Hematopoietic multipotent progenitor cell treated with erythropoietin and hydrocortisone succinate and interleukin-3 and kit ligand, for 4 days (in vitro differentiated cells): Measurements from ENCODE around the gene SPHKAP.
A peak's percentile ranks its signal among the peaks of the same experiment; 100 is the strongest.
"Not testable (repeated sequence)": the region's sequence is repeated elsewhere in the genome, so short reads cannot be mapped to it uniquely, and the experiment has no call there.

Experiments
- DNase-seq: peaks from one replicate; pipeline ENCODE4 v3.0.0-alpha.2; 2015

SPHKAP gene

DNA sequence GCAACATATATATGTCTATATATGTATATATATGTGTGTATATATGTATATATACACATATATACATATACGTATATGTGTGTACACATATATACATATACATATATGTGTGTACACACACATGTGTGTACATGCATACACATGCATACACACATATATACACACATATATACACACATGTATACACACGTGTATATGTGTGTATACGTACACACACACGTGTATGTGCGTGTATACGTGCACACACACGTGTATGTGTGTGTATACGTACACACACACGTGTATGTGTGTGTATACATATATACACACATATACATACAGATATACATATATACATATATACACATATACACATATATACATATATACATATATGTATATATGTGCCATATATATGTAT lies 89.4 kb downstream of the SPHKAP start:
- DNase-seq = no peak

DNA sequence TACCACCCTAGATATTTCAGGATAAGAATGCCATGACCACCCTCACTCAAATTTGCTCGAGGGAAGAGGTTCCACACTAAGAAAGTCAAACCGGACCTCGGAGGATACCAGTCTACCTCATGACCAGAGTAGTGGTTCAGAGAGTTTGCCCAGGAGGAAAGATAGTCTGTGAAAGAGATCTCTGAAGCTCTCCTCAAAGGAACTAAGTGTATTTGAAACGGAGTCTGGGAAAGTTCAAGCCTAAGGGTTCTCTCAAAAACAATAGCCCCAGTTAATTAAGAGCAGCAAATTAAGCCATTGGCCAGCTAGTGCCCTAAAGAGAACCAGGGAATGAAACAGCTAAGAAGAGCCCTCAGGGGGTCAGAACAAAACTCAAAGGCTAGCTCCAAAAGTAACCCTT lies 94.9 kb downstream of the SPHKAP start:
- DNase-seq = no peak

DNA sequence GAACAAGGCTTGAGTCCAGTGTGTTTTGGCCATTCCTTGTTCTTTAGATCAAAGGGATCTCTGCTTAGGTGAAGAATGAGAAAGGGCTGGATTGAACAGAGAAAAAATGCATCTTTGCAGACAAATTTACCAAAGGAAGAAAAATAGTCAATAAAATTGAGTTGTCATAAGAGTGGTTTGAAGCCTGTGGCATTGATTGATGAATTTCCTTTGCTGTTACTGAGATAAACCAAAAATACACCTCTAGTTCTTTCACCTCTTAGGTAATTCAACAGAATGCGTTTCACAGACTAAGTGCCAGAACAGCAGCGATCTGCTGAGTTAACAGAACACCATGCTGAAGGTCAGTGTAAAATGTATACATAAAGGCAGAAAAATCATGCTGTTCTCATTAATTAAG lies 96.8 kb downstream of the SPHKAP start:
- no peak for DNase-seq

DNA sequence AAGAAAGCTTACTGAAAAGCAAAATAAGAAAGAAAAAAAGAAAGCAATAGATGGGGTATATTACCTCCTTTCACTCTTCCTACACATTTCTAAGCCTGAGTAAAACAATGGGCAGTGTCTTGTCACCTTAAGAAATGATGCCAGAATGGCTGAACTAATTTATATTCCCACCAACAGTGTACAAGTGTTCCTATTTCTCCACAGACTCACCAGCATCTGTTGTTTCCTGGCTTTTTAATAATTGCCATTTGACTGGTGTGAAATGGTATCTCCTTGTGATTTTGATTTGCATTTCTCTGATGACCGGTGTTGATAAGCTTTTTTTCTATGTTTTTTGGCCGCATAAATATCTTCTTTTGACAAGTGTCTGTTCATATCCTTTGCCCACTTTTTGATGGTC lies 98.4 kb downstream of the SPHKAP start:
- no peak for DNase-seq

DNA sequence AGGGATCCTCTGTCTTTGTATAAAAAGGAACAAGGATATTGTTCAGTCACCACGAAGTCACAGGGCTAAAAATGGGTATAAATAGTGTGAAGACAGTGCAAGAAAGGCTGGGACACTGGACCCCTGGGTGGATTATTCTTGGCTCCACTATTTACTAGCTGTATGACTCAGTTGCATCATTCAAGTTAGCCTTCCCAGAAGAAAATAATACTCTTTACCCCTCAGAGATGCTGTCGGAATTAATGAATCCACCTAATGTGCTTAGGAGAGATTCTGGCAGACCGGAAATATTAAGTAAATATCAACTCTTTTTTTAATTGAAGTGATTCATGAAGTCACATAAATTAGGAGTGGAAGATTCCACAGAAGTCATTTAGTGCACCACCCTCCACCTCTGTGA lies 98.9 kb downstream of the SPHKAP start:
- DNase-seq = no peak

DNA sequence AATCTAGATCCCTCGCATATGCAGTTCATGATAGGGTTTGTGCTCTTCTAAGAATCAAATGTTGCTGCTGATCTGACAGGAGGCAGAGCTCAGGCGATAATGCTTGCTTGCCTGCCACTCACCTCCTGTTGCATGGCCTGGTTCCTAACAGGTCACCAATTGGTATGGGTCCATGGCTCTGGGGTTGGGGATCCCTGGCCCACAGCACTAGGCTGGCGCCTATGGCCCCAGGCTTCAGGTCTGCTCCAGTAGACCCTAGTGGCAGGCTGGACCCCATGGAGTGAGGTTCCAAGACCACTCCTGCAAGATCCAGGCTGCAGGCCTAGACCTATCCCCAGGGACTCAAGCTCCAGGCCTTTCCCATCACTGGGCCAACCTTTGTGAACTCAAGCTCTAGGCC lies 102.3 kb downstream of the SPHKAP start:
- DNase-seq = no peak

DNA sequence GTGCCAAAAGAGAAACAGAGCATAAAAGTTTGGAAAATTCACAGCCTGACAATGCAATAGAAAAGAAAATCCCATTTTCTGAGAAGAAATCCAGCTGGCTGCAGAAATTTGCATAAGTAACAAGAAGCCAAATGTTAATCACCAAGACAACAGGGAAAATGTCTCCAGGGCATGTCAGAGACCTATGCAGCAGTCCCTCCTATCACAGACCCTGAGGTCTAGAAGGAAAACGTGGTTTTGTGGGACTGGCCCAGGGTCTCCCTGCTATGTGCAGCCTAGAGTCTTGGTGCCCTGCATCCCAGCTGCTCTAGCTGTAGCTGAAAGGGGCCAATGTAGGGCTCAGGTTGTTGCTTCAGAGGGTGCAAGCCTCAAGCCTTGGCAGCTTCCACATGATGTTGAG lies 104.8 kb downstream of the SPHKAP start:
- DNase-seq = not testable (repeated sequence)

DNA sequence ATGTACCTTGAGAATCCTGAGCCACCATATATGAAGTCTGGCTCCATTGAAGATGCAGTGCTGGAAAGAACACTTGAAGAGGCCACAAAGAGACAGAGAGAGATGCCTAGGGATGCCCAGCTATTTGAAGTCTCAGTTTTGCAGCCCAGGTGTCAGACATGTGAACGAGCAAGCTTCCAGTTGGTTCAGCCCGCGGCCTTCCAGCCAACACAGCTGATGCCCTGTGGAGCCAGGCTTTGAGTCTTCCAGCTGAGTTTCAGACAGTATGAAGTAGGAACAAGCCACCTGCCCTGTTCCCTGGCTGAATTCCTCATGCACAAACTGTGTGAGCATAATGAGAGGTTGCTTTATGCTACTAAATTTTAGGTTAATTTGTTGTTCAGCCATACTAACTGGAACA lies 108.8 kb downstream of the SPHKAP start:
- DNase-seq = no peak

DNA sequence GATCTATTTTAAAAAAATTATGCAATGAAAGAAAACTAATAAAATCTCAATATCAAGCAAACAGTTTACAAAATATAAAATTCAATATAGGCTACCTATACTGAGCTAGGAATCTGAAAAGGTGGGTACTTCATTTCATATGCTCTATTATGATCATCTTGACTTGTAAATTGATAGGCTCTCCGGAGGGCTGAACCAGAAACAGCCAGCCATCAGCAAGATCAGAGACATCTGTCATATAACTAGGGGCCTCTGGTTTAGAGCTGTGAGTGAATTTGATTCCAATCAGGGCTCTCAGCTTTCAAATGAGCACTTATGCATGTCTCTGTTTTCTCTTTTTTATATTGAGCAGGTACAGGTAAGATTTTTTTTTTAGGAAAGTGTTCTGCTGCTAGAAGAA lies 114.2 kb downstream of the SPHKAP start:
- no peak for DNase-seq

DNA sequence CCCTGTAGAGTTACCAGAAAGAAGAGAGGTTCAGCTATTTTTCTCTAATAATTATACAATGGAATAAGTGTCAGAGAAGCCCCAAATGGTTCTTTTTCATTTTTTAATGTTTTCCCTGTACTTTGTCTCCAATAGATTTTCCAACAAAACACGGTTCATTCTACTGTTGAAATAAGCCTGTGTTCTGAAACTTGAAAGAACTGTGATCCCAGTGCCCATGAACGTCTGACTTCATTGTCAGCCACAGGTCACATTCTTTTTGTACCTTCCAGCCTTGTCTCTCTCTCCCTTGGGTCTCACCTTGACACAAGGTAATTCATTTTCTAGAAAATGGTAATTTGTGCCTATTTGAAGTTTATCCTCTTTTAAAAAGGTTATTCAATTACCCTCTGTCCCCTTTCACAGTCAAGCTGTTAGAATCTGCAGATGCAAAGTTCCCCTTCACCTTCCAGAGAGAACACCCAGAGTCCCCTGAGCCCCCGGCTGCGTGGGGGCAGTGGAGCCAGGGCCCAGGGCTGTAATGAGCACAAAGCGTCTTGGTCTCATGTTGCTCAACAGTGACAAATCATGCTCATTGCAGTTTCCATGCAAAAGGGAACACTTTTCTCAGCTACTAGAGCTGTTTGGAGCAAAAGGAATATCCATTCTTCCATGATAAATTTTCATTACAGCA lies 115.2 kb downstream of the SPHKAP start:
- no peak for DNase-seq

DNA sequence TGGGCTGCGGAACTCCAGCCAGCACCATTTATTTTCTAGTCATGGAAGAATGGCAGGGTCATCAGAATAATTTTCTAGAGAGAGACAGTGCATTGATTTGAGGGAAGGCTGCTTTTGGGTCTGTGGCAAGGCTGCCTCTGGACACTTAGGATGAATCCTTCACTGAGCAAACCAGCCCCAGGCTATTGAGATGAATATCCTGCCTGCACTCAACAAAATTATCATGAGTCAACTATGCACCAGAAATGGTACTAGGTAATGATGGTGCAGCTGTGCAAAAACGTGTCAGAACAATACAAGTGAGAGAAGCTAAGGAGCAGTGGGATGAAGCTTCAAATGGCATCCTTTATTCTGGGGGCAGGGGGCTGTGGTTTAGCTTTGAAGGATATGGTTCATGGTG lies 115.8 kb downstream of the SPHKAP start:
- no peak for DNase-seq

DNA sequence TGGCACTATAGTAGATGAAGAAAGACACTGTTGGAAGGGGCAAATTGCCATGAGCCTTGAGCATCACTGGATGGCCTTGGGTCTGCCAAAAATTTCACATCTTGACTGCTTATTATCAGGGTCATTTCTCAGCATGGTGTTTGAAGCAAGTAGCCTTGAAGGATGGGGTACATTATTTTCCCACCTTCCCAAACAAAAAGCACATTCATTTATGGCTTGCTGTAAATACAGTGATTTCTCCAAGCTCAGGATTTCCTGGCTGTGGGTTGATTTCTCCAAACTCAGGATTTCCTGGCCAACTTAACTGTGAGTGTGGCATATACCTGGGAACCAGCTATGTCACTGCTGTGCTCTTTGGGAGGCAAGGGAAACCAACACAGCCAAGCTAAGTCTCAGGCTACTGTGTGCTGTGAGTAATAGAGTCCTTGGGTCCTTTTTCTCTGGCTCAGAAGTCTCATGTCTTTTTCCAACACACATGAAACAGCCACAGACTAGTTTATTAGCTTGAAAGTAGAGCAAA lies 116.6 kb downstream of the SPHKAP start:
- no peak for DNase-seq

DNA sequence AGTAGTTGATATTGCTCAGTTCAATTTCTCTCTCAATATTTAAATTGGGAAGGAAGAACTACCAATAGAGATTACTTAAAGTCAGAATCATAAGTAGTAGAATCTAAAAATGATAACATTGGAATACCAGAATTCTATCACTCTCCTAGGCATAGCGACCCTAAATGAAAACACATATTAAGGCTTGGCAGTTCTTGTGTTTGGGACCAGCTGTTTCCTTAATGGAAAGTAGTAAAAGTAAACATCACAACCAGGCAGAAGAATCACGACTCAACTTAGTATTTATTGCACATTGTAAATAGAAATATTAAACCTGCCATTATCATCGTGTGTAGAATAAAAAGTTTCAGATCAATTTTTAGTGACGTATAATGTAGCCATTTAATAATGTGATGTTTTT lies 117.5 kb downstream of the SPHKAP start:
- no peak for DNase-seq

DNA sequence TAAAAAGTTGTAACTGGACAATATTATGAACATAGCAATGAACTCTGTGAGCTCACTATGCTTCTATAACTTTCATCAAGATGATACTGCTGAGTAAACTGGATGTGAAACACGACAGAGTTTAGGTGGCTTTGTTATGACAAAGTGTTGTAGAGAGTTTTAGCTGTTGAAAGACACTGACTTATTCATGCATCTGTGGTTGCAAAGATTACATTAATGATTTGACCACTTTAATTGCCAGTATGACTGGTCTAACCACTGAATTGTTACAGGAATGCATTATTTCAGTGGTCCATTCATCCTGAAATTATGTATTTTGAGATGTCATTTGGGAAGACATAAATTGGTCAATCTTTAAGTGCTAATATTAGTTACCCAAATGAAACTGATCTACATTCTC lies 117.9 kb downstream of the SPHKAP start:
- no peak for DNase-seq

DNA sequence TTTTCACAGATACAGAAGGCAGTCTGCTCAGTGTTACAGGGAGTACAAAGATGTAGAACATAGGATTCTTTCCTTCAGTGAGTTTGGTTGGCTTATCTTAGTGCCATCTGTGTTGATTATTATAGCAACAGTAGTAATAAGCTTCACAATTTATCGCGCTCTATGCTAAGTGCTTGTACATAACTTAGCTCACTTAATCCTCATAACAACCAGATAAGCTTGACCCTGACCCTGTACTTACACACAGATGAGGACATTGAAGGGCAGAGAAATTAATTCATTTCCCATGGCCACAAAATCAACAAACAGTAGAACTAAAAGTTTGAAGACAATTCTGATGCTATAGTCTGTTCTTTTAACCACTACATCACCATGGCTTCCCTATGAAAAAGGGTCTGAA lies 121.8 kb downstream of the SPHKAP start:
- DNase-seq = no peak

DNA sequence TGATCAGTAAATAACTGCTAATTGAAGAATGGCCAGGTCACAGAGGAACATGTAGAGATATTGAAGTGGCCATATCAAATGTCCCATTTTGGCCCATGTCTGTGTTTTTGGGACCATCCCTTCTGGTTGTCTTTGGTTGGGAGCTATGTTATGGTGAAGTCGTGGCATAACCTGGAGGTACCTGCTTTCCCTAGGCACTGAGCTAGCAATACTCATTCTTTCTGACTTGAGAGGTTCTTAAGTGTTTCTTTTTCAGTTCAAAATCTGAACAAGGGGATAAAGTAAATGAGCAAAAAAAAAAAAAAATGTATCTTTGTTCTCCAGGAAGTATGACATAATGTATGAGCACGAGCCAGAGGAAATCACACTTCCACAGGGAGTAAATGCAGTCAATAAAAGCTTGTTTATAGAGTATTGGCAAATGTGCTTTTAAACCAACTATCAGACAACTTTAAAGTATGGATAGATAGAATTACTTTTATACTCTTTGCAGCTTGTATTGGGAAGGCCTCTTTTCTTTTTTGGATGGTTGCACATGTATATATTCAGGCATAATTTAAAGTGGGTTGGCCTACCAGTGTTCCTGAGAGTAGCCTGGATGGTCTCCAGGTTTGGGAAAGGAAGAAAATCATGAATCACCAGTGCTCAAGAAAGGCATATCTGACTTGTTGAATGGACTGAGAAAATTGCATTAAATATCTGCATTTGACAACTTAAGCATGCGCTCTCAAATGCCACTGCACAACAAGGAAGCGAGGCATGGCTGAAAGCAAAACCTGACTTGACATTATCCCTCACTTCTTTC lies 125.0 kb downstream of the SPHKAP start:
- DNase-seq = no peak

DNA sequence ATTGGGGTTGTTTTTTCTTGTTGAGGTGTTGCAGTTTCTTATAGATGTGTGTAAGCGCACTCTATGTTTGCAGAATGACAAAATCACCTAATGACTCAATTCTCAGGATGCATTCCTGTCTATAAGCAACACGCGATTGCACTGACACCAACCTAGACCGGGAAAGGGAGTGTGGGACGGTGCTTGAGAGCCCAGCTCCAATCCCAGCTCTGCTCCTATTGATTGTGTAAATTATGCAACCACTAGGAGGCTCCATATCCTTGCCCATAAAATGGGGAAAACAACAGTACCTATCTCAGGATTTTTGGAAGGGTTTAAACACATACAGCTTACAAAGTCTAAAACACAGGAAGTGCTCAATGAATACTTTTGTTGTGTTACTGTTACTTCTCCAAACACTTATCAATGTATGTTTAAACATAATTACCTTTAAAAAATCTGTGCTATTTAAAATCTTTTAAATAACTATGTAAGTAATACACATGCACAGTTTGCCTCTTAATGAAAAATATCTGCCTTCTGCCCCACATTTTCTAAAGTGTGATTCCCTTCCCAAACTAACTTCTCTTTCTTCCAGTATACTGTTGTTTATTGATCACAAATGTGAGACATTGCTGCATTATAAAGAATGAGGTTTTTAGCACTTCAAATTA lies 132.5 kb downstream of the SPHKAP start:
- DNase-seq = peak; percentile 44

DNA sequence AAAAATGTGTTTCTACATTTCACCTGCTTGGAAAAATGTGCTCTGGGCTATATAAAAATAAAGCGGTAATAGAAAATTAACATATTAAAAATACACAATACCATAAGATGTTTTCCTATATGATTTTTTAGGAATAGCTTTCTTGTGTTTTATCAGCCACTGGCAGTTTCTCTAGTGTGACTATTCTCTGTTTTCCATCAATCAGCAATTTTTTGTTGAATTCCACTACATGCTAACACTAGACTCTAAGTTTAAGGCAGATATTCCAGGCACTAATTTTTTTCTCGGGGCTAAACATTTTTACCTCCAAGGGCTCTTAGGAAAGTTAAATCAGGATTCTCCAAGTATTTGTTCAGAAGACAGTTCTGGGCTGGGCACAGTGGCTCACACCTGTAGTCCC lies 140.5 kb downstream of the SPHKAP start:
- no peak for DNase-seq

DNA sequence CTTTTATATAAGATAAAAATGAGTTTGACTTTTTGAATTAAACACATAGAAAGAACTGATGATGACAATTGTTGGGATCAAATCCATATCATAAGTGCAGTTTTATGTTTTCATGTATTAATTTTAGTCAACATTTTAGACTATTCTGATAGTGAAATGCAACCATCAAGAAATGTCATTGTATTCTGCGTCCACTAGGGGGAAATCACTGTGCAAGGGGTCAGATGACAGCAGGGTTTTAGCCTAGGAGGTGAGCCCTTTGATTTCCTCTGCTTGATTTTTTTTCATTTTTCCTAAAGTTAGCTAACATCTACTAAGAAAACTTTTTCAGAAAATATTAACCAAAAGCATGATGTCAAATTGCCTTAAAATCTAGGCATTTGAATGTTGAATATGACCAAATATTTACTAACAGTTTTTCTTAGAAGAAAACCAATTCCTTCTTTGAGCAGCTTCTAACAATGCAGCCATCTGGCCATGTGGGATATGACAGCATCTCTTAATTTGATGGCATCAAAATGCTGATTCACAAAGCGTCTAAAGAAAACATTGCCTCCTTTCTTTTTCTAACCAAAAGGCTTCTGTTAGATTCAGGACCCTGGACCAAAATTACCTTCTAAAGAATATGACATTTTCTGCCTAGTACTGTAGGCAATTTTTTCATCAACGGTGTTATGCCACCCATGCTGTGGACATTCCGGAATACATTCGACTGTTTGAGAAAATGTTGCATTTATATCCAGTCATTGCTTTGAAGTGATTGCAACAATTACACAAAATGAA lies 141.5 kb downstream of the SPHKAP start:
- peak; percentile 48 for DNase-seq

DNA sequence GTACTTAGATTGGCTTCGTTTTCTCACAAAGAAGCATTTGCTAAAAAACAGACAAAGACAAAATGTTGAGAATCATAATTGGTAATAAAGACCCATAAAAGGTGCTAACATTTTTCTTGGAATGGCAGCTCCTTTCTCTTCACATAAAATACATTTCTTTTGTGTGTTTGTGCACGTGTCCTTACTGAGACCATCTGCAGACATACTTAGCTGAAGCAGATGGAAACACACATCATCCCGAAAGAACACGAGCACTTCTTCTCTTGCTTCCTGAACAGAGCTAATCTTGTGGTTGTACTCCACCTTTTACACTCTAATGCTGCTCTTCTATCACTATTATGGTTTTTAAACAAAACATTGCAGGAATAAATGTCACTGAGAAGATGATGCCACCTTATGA lies 142.5 kb downstream of the SPHKAP start:
- no peak for DNase-seq

DNA sequence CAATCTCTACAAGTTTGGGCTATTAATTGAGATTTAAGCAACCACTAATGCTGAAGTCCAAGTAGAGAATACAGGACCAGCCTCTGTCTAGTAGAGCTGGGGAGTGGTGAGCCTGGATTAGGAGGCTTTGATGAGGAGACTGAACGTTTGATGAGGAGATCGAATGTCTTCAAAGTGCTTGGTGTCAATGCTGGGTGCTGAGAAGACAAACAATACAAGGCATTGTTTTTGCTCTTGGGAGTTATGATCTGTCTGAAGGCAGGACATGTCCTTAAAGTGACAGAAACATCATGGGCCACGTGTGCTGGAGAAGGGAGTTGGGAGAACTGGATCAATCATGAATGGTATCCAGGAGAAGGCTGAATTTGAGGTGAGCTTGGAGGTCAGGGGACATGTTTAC lies 143.6 kb downstream of the SPHKAP start:
- no peak for DNase-seq

DNA sequence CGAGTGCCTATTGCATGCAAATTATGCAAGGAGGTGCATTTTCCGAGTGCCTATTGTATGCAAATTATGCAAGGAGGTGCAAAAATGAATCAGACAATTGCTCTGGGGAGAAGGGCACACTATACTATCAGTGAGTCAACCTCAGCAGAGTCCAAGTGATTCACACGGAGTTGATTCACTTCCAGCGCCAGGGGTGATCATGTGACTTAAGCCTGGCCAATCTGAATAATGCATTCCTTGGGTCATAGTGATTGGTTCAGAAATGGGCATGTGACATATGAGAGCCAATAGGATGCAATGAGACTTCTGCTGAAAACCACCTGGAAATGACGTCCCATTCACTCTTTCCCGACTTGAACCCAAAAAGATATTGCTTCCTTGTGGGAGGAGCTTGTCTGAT lies 157.9 kb downstream of the SPHKAP start:
- no peak for DNase-seq

DNA sequence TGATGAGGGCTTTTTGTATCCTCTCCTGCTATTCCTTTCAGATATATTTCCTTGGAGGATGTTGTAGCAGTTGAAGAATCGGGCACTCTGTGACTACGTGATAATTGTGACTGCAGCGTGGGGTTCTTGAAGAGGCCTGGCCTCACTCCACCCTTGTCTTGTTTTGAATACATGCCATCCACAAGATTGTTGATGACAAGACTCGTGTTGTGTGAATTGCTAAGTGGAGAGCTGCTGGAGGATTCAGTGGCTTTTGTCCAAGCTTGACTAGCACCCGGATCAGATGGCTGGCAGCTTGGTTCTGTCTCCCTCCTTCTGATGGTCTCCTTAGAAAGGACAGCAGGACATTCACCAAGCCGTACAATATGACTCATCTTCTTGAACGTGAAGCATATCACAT lies 163.2 kb downstream of the SPHKAP start:
- DNase-seq = no peak
